Activated CD8-positive, alpha-beta T cell treated with anti-CD3 and anti-CD28 coated beads for 36 hours (primary cell): ENCODE measurements around the gene VN1R5. TPM values are rescaled to one million over a fixed set of nuclear protein-coding genes. Genes with fewer than 3 reads are reported as not detected.

Experiments used
- ATAC-seq: fragments of 200-7000 bp; cut with Tn5 transposase; one replicate; pipeline ENCODE4 v1.10.0; 2021; ENCODE audit warnings: mild to moderate bottlenecking, moderate library complexity
- CTCF ChIA-PET: fragments of 350-600 bp; sonication (Branson Sonifier 250); formaldehyde crosslinking; loops from one replicate; lab custom pipeline; 2021; ENCODE audit warnings: antibody characterized with exemption; lab: Charles Lee
- POLR2A ChIA-PET: fragments of 350-600 bp; sonication (Branson Sonifier 250); formaldehyde crosslinking; loops from one replicate; lab custom pipeline; 2021; ENCODE audit warnings: antibody characterized with exemption; lab: Charles Lee
- DNase-seq: peaks from one replicate; pipeline ENCODE4 v3.0.0-alpha.2; 2020
- H3K27ac Mint-ChIP-seq: one replicate; pipeline ENCODE4 v1.8.0; 2021; ENCODE audit warnings: mild to moderate bottlenecking, mixed read lengths
- H3K27me3 Mint-ChIP-seq: one replicate; pipeline ENCODE4 v1.8.0; 2021; ENCODE audit warnings: mixed read lengths
- H3K36me3 Mint-ChIP-seq: one replicate; pipeline ENCODE4 v1.8.0; 2021; ENCODE audit warnings: low read depth, mixed read lengths
- H3K4me1 Mint-ChIP-seq: one replicate; pipeline ENCODE4 v1.8.0; 2021; ENCODE audit warnings: low read depth, mixed read lengths
- H3K4me3 Mint-ChIP-seq: one replicate; pipeline ENCODE4 v1.8.0; 2021; ENCODE audit warnings: mild to moderate bottlenecking, moderate library complexity, mixed read lengths
- H3K9me3 Mint-ChIP-seq: one replicate; pipeline ENCODE4 v1.8.0; 2021; ENCODE audit warnings: mixed read lengths
- intact Hi-C: fragments of 100-400 bp; cut with micrococcal nuclease; formaldehyde crosslinking; loops from one replicate; pipeline ENCODE4 v1.10.0; 2022
- total RNA-seq, 2 experiments: library from RNA; stranded (reverse); gene quantifications; one replicate each; pipeline ENCODE4 v1.2.3, GENCODE V29; 2021
- TF ChIP-seq, protein P1 (sequence below): fragments of 200-600 bp; IDR thresholded peaks from one replicate; pipeline ENCODE4 v1.8.0; 2022; ENCODE audit warnings: antibody characterized with exemption, mild to moderate bottlenecking

The VN1R5 gene
- total RNA-seq, 2 experiments from 2014 or later = not detected

DNA sequence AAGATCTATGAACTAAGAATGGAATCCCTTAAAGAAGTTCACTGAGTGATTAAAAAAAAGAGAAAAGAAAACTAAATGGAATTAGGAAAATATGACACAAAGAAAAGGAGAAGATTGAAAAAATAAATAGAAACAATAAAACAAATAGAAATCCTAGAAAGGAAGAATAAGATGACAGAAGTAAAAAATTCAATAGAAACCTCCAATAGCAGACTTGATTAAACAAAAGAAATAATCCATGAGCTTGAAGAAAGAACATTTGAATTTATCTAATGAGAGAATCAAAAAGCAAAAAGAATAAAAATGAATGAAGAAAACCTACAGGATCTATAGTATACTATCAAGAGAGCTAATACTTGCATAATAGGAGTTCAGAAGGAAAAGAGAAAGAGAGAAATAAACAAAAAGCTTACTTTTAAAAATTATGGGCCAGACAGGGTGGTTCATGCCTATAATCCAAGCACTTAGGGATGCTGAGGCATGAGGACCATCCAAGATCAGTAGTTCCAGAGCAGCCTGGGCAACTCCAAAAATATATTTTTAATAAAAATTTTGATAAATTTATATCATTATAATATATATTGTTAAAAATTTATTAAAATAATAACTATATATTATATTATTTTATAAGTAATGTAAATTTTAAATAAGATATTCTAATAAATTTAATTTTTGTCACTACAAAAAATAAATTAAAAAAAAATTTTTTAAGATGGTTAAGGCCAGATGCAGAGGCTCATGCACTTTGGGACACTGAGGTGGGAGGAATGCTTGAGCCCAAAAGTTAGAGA lies 9.4 kb upstream of the VN1R5 start:
- TF ChIP-seq, protein P1, sequence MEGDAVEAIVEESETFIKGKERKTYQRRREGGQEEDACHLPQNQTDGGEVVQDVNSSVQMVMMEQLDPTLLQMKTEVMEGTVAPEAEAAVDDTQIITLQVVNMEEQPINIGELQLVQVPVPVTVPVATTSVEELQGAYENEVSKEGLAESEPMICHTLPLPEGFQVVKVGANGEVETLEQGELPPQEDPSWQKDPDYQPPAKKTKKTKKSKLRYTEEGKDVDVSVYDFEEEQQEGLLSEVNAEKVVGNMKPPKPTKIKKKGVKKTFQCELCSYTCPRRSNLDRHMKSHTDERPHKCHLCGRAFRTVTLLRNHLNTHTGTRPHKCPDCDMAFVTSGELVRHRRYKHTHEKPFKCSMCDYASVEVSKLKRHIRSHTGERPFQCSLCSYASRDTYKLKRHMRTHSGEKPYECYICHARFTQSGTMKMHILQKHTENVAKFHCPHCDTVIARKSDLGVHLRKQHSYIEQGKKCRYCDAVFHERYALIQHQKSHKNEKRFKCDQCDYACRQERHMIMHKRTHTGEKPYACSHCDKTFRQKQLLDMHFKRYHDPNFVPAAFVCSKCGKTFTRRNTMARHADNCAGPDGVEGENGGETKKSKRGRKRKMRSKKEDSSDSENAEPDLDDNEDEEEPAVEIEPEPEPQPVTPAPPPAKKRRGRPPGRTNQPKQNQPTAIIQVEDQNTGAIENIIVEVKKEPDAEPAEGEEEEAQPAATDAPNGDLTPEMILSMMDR = no peak
- intact Hi-C loops = no loop called here
- Mint-ChIP-seq H3K27ac (no peak overlapping the region), H3K4me1 (no peaks in the 10 kb centered on the region), H3K4me3 (no peak overlapping the region), H3K9me3 (peaks cover 28% of the 10 kb centered on the region), H3K27me3 (no peaks in the 10 kb centered on the region), H3K36me3 (peaks cover 10% of the 10 kb centered on the region)
- DNase-seq = no peak
- ATAC-seq = no peak
- ChIA-PET POLR2A (no interaction called here), CTCF (no interaction called here)

DNA sequence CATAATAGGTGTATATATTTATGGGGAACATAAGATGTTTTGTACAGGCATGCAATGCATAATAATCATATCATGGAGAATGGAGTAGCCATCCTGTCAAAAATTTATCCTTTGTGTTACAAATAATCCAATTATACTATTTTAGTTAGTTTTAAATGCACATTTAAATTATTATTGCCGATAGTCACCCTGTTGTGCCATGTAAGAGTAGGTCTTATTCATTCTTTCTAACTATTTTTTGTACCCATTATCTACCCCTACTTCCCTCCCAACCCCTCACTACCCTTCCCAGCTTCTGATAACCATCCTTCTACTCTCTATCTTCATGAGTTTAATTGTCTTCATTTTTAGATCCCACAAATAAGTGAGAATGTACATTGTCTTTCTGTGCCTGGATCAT lies 8.3 kb upstream of the VN1R5 start:
- H3K4me1 Mint-ChIP-seq = no peaks in the 10 kb centered on the region
- no peak overlapping the region for H3K4me3 Mint-ChIP-seq
- ATAC-seq (no peak), DNase-seq (no peak)
- POLR2A ChIA-PET = no interaction called here
- TF ChIP-seq, protein P1 = no peak
- H3K27me3 Mint-ChIP-seq = no peaks in the 10 kb centered on the region
- intact Hi-C loops = no loop called here
- no peak overlapping the region for H3K27ac Mint-ChIP-seq
- CTCF ChIA-PET = no interaction called here
- H3K9me3 Mint-ChIP-seq = peaks cover 33% of the 10 kb centered on the region
- peaks cover 10% of the 10 kb centered on the region for H3K36me3 Mint-ChIP-seq

DNA sequence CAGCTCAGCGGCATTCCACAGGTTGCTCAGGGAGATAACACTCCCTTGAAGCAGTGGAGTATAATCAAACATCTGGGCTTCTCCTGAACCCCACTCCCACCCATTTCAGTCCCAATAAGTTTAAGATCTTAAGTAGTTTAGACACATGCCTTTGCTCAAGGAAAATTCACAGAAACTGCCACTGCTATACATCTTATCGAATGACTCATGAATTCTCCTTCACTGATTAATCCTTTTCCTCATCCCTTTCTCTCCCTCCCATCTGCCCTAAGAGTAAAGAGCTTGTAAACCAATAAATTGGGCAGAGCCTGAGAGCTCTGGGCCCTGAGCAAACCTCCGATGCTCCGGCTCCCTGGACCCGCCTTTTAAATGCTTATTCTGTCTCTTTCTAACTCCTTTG lies 10.2 kb downstream of the VN1R5 start:
- TF ChIP-seq, protein P1 = no peak
- Mint-ChIP-seq H3K4me3 (no peak overlapping the region), H3K9me3 (peaks cover 23% of the 10 kb centered on the region), H3K27ac (no peak overlapping the region), H3K4me1 (no peaks in the 10 kb centered on the region), H3K36me3 (no peaks in the 10 kb centered on the region), H3K27me3 (peaks cover 1% of the 10 kb centered on the region)
- CTCF ChIA-PET = no interaction called here
- ATAC-seq (no peak), DNase-seq (no peak)
- intact Hi-C loops = no loop called here
- POLR2A ChIA-PET = no interaction called here

DNA sequence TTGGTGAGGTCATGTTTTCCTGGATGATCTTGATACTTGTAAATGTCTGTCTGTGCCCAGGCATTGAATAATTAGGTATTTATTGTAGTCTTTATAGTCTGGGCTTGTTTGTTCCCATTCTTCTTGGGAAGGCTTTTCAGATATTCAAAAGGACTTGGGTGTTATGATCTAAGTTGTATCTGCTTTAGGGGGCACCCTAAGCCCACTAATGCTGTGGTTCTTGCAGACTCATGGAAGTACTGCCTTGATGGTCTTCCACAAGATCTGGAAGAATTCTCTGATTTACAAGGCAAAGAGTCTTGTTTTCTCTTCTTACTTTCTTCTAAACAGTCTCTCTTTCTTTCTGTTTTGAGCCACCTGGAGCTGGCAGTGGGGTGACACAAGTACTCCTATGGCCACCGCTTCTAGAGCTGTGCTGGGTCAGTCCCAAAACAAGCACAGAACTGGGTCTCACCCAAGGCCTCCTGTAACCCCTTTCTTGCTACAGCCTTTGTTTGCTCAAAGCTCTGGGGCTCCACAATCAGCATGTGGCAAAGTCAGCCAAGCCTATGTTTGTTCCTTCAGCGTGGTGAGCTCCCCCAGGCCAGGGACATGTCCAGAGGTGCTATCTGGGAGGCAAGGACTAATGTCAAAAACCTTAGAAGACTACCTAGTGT lies 12.6 kb downstream of the VN1R5 start:
- H3K27ac Mint-ChIP-seq = no peak overlapping the region
- H3K4me1 Mint-ChIP-seq = no peaks in the 10 kb centered on the region
- ATAC-seq = no peak
- H3K36me3 Mint-ChIP-seq = no peaks in the 10 kb centered on the region
- TF ChIP-seq, protein P1 = no peak
- no peak for DNase-seq
- CTCF ChIA-PET = interaction anchor here (0.9 to 1.8 kb wide), 3 partner anchors 15 to 104 kb away, joined by 3 to 4 read pairs (median 3); no protein-coding TSS in a partner anchor
- POLR2A ChIA-PET = no interaction called here
- no peak overlapping the region for H3K4me3 Mint-ChIP-seq
- peaks cover 25% of the 10 kb centered on the region for H3K9me3 Mint-ChIP-seq
- H3K27me3 Mint-ChIP-seq = peaks cover 1% of the 10 kb centered on the region
- intact Hi-C loops = no loop called here

DNA sequence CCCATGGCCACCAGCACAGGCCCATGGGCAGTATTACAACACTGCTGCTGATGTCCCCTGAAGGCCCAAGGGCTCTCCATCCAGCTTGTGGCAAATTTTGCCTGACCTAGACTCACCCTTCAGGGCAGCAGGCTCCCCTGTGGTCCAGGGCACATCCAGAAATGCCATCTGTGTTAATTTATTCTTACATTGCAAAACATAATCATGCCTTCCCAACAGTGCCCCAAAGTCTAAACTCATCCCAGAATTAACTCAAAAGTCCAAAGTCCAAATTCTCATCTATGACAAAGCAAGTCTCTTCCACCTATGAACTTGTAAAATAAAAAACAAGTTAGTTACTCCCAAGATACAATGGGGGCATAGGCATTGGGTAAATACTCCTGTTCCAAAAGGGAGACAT lies 13.3 kb downstream of the VN1R5 start:
- Mint-ChIP-seq H3K36me3 (no peaks in the 10 kb centered on the region), H3K27ac (no peak overlapping the region), H3K27me3 (peaks cover 1% of the 10 kb centered on the region), H3K9me3 (peaks cover 22% of the 10 kb centered on the region), H3K4me1 (no peaks in the 10 kb centered on the region), H3K4me3 (no peak overlapping the region)
- DNase-seq = no peak
- ChIA-PET CTCF (interaction anchor here (0.9 to 1.8 kb wide), 3 partner anchors 16 to 104 kb away, joined by 3 to 4 read pairs (median 3); no protein-coding TSS in a partner anchor), POLR2A (no interaction called here)
- intact Hi-C loops = no loop called here
- TF ChIP-seq, protein P1 = no peak
- ATAC-seq = no peak
